ENCODE data around the gene TXK. TPM values are rescaled to one million over a fixed set of nuclear protein-coding genes. Genes with fewer than 3 reads are reported as not detected.

TXK gene
- total RNA-seq, 2 experiments from 2014 or later = 67.0 to 69.9 TPM

- CTCF ChIA-PET = no interaction called here
- POLR2A ChIA-PET = no interaction called here
Measured at GRCh38 chr4:48163746-48164145, 29.7 kb upstream of the TXK start.

GRCh38 chr4:48162162-48162561, 28.1 kb upstream of the TXK start:
- no peaks in the 10 kb centered on the region for H3K36me3 ChIP-seq (ENCODE audit: insufficient read depth, low read length)
- H3K4me1 ChIP-seq (ENCODE audit: insufficient read depth, low read length) = no peaks in the 10 kb centered on the region
- peaks cover 32% of the 10 kb centered on the region for H3K36me3 Mint-ChIP-seq (ENCODE audit: low read depth)
- no peak overlapping the region for H3K4me3 Mint-ChIP-seq
- H3K9me3 Mint-ChIP-seq = peaks cover under 1% of the 10 kb centered on the region
- CTCF ChIA-PET = no interaction called here
- no peaks in the 10 kb centered on the region for H3K4me1 Mint-ChIP-seq (ENCODE audit: low read depth)
- POLR2A ChIA-PET = no interaction called here
- no peaks in the 10 kb centered on the region for H3K27me3 Mint-ChIP-seq
- DNase-seq (no peak), ATAC-seq (ENCODE audit: poor library complexity) (no peak)
- H3K27me3 ChIP-seq (ENCODE audit: control insufficient read depth in 1 of 2, insufficient read depth in 2 of 2, low read length in 2 of 2) = no peaks in the 10 kb centered on the region
- no peak overlapping the region for H3K4me3 ChIP-seq (ENCODE audit: low read length)
- no peak overlapping the region for H3K27ac Mint-ChIP-seq
- intact Hi-C loops (cut with DNase I, micrococcal nuclease) = no loop called here
- H3K27ac ChIP-seq (ENCODE audit: low read depth in 1 of 2, low read length in 2 of 2) = no peak overlapping the region
- TF ChIP-seq CTCF (IDR thresholded peaks at IDR 0.05) = no peak
- no peaks in the 10 kb centered on the region for H3K9me3 ChIP-seq (ENCODE audit: control insufficient read depth in 1 of 2, insufficient read depth in 1 of 2, low read length in 2 of 2)

More at GRCh38 chr4:48163746-48164145, 29.7 kb upstream of the TXK start:
- peaks cover 25% of the 10 kb centered on the region for H3K36me3 Mint-ChIP-seq (ENCODE audit: low read depth)
- ATAC-seq (ENCODE audit: poor library complexity) (no peak), DNase-seq (no peak)
- H3K9me3 Mint-ChIP-seq = no peaks in the 10 kb centered on the region
- Histone ChIP-seq H3K27me3 (ENCODE audit: control insufficient read depth in 1 of 2, insufficient read depth in 2 of 2, low read length in 2 of 2) (no peaks in the 10 kb centered on the region), H3K4me1 (ENCODE audit: insufficient read depth, low read length) (no peaks in the 10 kb centered on the region), H3K36me3 (ENCODE audit: insufficient read depth, low read length) (no peaks in the 10 kb centered on the region), H3K27ac (ENCODE audit: low read depth in 1 of 2, low read length in 2 of 2) (no peak overlapping the region), H3K9me3 (ENCODE audit: control insufficient read depth in 1 of 2, insufficient read depth in 1 of 2, low read length in 2 of 2) (no peaks in the 10 kb centered on the region), H3K4me3 (ENCODE audit: low read length) (no peak overlapping the region)
- no peaks in the 10 kb centered on the region for H3K4me1 Mint-ChIP-seq (ENCODE audit: low read depth)
- intact Hi-C loops (cut with DNase I, micrococcal nuclease) = no loop called here
- H3K4me3 Mint-ChIP-seq = no peak overlapping the region
- H3K27me3 Mint-ChIP-seq = no peaks in the 10 kb centered on the region
- H3K27ac Mint-ChIP-seq = no peak overlapping the region
- no peak for TF ChIP-seq CTCF (IDR thresholded peaks at IDR 0.05)

- ATAC-seq (ENCODE audit: poor library complexity) (no peak), DNase-seq (no peak)
- H3K4me3 ChIP-seq (ENCODE audit: low read length) = no peak overlapping the region
- intact Hi-C loops (cut with DNase I, micrococcal nuclease) = no loop called here
- Mint-ChIP-seq H3K27me3 (no peaks in the 10 kb centered on the region), H3K4me1 (ENCODE audit: low read depth) (no peaks in the 10 kb centered on the region), H3K4me3 (no peak overlapping the region), H3K27ac (no peak overlapping the region), H3K9me3 (peaks cover 5% of the 10 kb centered on the region), H3K36me3 (ENCODE audit: low read depth) (peaks cover 70% of the 10 kb centered on the region)
- H3K9me3 ChIP-seq (ENCODE audit: control insufficient read depth in 1 of 2, insufficient read depth in 1 of 2, low read length in 2 of 2) = peaks cover 0 to 28% of the 10 kb centered on the region in 2 experiments
- no peak overlapping the region for H3K27ac ChIP-seq (ENCODE audit: low read depth in 1 of 2, low read length in 2 of 2)
- POLR2A ChIA-PET = no interaction called here
- no peaks in the 10 kb centered on the region for H3K27me3 ChIP-seq (ENCODE audit: control insufficient read depth in 1 of 2, insufficient read depth in 2 of 2, low read length in 2 of 2)
- no peak for TF ChIP-seq CTCF (IDR thresholded peaks at IDR 0.05)
- CTCF ChIA-PET = no interaction called here
- H3K36me3 ChIP-seq (ENCODE audit: insufficient read depth, low read length) = no peaks in the 10 kb centered on the region
- H3K4me1 ChIP-seq (ENCODE audit: insufficient read depth, low read length) = no peaks in the 10 kb centered on the region
Measured at GRCh38 chr4:48157271-48157670, 23.2 kb upstream of the TXK start.
